ENCODE data around the gene DNAH2.

DNA sequence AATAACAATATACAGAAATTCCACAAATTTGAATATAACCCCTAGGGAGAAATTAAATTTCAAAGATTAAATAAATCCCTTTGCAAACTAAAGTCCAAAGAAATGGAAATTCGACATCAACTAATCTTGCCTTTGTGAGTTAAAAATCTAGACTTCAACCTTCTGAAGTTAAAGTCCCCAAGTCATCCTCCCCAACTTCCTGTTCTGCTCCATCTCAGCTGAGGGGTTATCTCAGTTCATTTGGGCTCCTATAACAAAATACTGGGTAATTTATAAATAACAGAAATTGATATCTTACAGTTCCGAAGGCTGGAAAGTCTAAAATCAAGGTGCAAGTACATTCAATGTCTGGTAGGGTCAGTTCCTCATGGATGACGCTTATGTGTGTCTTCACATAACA is 93.7 kb downstream of the DNAH2 start:
- TF ChIP-seq, protein P1, sequence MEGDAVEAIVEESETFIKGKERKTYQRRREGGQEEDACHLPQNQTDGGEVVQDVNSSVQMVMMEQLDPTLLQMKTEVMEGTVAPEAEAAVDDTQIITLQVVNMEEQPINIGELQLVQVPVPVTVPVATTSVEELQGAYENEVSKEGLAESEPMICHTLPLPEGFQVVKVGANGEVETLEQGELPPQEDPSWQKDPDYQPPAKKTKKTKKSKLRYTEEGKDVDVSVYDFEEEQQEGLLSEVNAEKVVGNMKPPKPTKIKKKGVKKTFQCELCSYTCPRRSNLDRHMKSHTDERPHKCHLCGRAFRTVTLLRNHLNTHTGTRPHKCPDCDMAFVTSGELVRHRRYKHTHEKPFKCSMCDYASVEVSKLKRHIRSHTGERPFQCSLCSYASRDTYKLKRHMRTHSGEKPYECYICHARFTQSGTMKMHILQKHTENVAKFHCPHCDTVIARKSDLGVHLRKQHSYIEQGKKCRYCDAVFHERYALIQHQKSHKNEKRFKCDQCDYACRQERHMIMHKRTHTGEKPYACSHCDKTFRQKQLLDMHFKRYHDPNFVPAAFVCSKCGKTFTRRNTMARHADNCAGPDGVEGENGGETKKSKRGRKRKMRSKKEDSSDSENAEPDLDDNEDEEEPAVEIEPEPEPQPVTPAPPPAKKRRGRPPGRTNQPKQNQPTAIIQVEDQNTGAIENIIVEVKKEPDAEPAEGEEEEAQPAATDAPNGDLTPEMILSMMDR (IDR thresholded peaks at IDR 0.05; ENCODE audit: low read depth, low read length), result no peak
- TF ChIP-seq EZH2phosphoT487 (IDR thresholded peaks at IDR 0.05; ENCODE audit: low read depth), result no peak

Data from OCI-LY3 (cell line).